ENCODE data around the gene ROR2.

DNA sequence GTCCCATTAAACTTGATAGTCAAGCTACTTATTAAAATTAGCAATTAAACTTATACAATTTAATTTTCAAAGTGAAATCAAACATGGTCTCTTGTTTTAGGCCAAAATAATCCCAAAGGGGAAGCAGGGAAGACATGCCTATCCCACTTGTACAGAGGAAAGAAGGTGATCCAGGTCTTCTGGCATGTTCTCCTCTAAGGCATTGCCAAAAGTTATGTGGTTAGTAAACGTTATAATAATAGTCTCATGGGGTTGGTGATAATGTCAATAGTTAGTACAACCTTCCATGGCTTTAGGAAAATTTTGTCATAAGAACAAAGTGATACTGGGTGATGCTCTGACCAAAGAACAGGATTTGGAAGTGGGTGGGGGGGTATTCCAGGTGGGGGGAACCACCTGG, 52.8 kb downstream of the ROR2 start:
- TF ChIP-seq JUND (IDR thresholded peaks at IDR 0.05) (no peak), YY1 (IDR thresholded peaks at IDR 0.05) (no peak), CTCF (IDR thresholded peaks at IDR 0.05; ENCODE audit: low read depth, low read length, missing input control) (no peak), ZBTB33 (IDR thresholded peaks at IDR 0.05) (no peak), FOXA2 (IDR thresholded peaks at IDR 0.05) (no peak), SP1 (IDR thresholded peaks at IDR 0.05) (no peak)

Measured in liver (tissue), 3 donors.